ENCODE data around the gene PSEN2. TPM values are rescaled to one million over a fixed set of nuclear protein-coding genes. Genes with fewer than 3 reads are reported as not detected.
A peak's percentile ranks its signal among the peaks of the same experiment; 100 is the strongest.

Gene PSEN2
- total RNA-seq, 2 experiments from 2014 or later: 2.5 to 6.2 TPM

GRCh38 chr1:226882187-226882586 lies 11.8 kb downstream of the PSEN2 start:
- Mint-ChIP-seq H3K9me3 (no peaks in the 10 kb centered on the region), H3K27me3 (no peaks in the 10 kb centered on the region), H3K27ac (peak overlapping the region; percentile 89), H3K36me3 (ENCODE audit: low read depth) (peaks cover 3% of the 10 kb centered on the region), H3K4me3 (peak overlapping the region; percentile 65), H3K4me1 (ENCODE audit: low read depth) (peaks cover 48% of the 10 kb centered on the region)
- TF ChIP-seq CTCF (IDR thresholded peaks at IDR 0.05): no peak
- ChIA-PET POLR2A (interaction anchor here (0.5 to 2.4 kb wide), 8 partner anchors 11 to 256 kb away, joined by 3 to 9 read pairs (median 4); partner anchors contain the start of genes COQ8A and PSEN2), CTCF (interaction anchor here (1.0 to 3.1 kb wide), 6 partner anchors 11 to 256 kb away, joined by 3 to 14 read pairs (median 6); no protein-coding TSS in a partner anchor)
- DNase-seq (peak; percentile 27), ATAC-seq (peak; percentile 3)
- intact Hi-C loops (cut with micrococcal nuclease): no loop called here

- ATAC-seq (peak; percentile 92), DNase-seq (peak; percentile 53)
- CTCF ChIA-PET: interaction anchor here (0.7 to 3.1 kb wide), 10 partner anchors 9 to 256 kb away, joined by 3 to 14 read pairs (median 4); no protein-coding TSS in a partner anchor
- H3K27ac Mint-ChIP-seq: peak overlapping the region; percentile 89
- no peaks in the 10 kb centered on the region for H3K9me3 Mint-ChIP-seq
- intact Hi-C loops (cut with micrococcal nuclease): no loop called here
- peak overlapping the region; percentile 65 for H3K4me3 Mint-ChIP-seq
- peaks cover 48% of the 10 kb centered on the region for H3K4me1 Mint-ChIP-seq (ENCODE audit: low read depth)
- peaks cover 3% of the 10 kb centered on the region for H3K36me3 Mint-ChIP-seq (ENCODE audit: low read depth)
- POLR2A ChIA-PET: interaction anchor here (0.5 to 2.4 kb wide), 12 partner anchors 8 to 256 kb away, joined by 3 to 9 read pairs (median 4); partner anchors contain the start of genes COQ8A and PSEN2
- no peak for TF ChIP-seq CTCF (IDR thresholded peaks at IDR 0.05)
- H3K27me3 Mint-ChIP-seq: no peaks in the 10 kb centered on the region
These were observed 12.4 kb downstream of the PSEN2 start for GRCh38 chr1:226882631-226883409.

- Mint-ChIP-seq H3K27ac (peak overlapping the region; percentile 89), H3K27me3 (no peaks in the 10 kb centered on the region), H3K4me1 (ENCODE audit: low read depth) (peaks cover 48% of the 10 kb centered on the region), H3K4me3 (peak overlapping the region; percentile 65), H3K9me3 (no peaks in the 10 kb centered on the region), H3K36me3 (ENCODE audit: low read depth) (peaks cover 3% of the 10 kb centered on the region)
- ChIA-PET CTCF (interaction anchor here (0.6 to 3.1 kb wide), 6 partner anchors 10 to 257 kb away, joined by 3 to 14 read pairs (median 6); no protein-coding TSS in a partner anchor), POLR2A (interaction anchor here (0.9 to 2.4 kb wide), 7 partner anchors 9 to 233 kb away, joined by 3 to 9 read pairs (median 4); partner anchors contain the start of genes COQ8A and PSEN2)
- DNase-seq (no peak), ATAC-seq (no peak)
- no peak for TF ChIP-seq CTCF (IDR thresholded peaks at IDR 0.05)
- intact Hi-C loops (cut with micrococcal nuclease): no loop called here
These were observed 13.2 kb downstream of the PSEN2 start for GRCh38 chr1:226883630-226884029.

- POLR2A ChIA-PET: interaction anchor here (1.1 to 2.4 kb wide), 4 partner anchors 10 to 55 kb away, joined by 3 to 8 read pairs (median 5); no protein-coding TSS in a partner anchor
- peak overlapping the region; percentile 36 for H3K27ac Mint-ChIP-seq
- CTCF ChIA-PET: interaction anchor here (0.6 to 3.1 kb wide), 6 partner anchors 11 to 258 kb away, joined by 3 to 14 read pairs (median 6); no protein-coding TSS in a partner anchor
- H3K36me3 Mint-ChIP-seq (ENCODE audit: low read depth): peaks cover 3% of the 10 kb centered on the region
- peaks cover 48% of the 10 kb centered on the region for H3K4me1 Mint-ChIP-seq (ENCODE audit: low read depth)
- intact Hi-C loops (cut with micrococcal nuclease): no loop called here
- H3K9me3 Mint-ChIP-seq: no peaks in the 10 kb centered on the region
- DNase-seq: no peak
- no peak for ATAC-seq
- no peak overlapping the region for H3K4me3 Mint-ChIP-seq
- H3K27me3 Mint-ChIP-seq: no peaks in the 10 kb centered on the region
- TF ChIP-seq CTCF (IDR thresholded peaks at IDR 0.05): no peak
These were observed 13.8 kb downstream of the PSEN2 start for GRCh38 chr1:226884116-226884625.

Measured in activated CD8-positive, alpha-beta T cell treated with anti-CD3 and anti-CD28 coated beads for 36 hours (primary cell).